Liver (tissue), 9 donors: ENCODE measurements around the gene MYOF. TPM values are rescaled to one million over a fixed set of nuclear protein-coding genes. Genes with fewer than 3 reads are reported as not detected.

Experiments
- DNase-seq: peaks from one replicate; pipeline ENCODE4 v3.0.0-alpha.2; 2017; ENCODE audit warnings: low spot score
- H3K27ac ChIP-seq, 2 donors: one replicate each; pipeline ENCODE4 v1.7.0; 2013; ENCODE audit warnings: inconsistent platforms in 2 of 2, low read length in 2 of 2, control low read depth in 1 of 2, low read depth in 1 of 2, mild to moderate bottlenecking in 1 of 2
- H3K27me3 ChIP-seq, 4 donors: one replicate each; pipeline versions ENCODE4 v1.6.1 to v1.7.0; 2013; ENCODE audit warnings: low read length in 3 of 4, inconsistent platforms in 1 of 4, mild to moderate bottlenecking in 1 of 4, moderate library complexity in 1 of 4; ENCODE audit not compliant: control insufficient read depth in 4 of 4, insufficient read depth in 4 of 4
- H3K36me3 ChIP-seq, 4 donors: one replicate each; pipeline versions ENCODE4 v1.6.1 to v1.7.0; 2013; ENCODE audit warnings: low read length in 3 of 4, mild to moderate bottlenecking in 3 of 4, low read depth in 1 of 4, moderate library complexity in 1 of 4; ENCODE audit not compliant: control insufficient read depth in 4 of 4, insufficient read depth in 3 of 4
- H3K4me1 ChIP-seq, 4 donors: one replicate each; pipeline versions ENCODE4 v1.6.1 to v1.7.0; 2013; ENCODE audit warnings: low read length in 3 of 4, mild to moderate bottlenecking in 3 of 4, moderate library complexity in 1 of 4; ENCODE audit not compliant: control insufficient read depth in 4 of 4, insufficient read depth in 4 of 4
- H3K4me3 ChIP-seq, 3 donors: one replicate each; pipeline versions ENCODE4 v1.6.1 to v1.7.0; 2013; ENCODE audit warnings: low read length in 3 of 3, control low read depth in 1 of 3, low read depth in 1 of 3, mild to moderate bottlenecking in 1 of 3
- H3K9ac ChIP-seq, 2 donors: one replicate each; pipeline ENCODE4 v1.7.0; 2013; ENCODE audit warnings: low read length in 2 of 2, mild to moderate bottlenecking in 2 of 2, moderate library complexity in 2 of 2, control low read depth in 1 of 2, low read depth in 1 of 2
- H3K9me3 ChIP-seq, 4 donors: one replicate each; pipeline versions ENCODE4 v1.6.1 to v1.7.0; 2013; ENCODE audit warnings: low read length in 3 of 4; ENCODE audit not compliant: control insufficient read depth in 4 of 4
- EGR1 ChIP-seq, 2 donors: IDR thresholded peaks; 2 replicates each; pipeline ENCODE4 v1.6.1; 2016 to 2018; ENCODE audit warnings: antibody characterized with exemption in 2 of 2, low read depth in 2 of 2
- FOXA1 ChIP-seq: IDR thresholded peaks from 2 replicates; pipeline ENCODE4 v1.6.1; 2016; ENCODE audit warnings: antibody characterized with exemption
- FOXA2 ChIP-seq: IDR thresholded peaks from 2 replicates; pipeline ENCODE4 v1.6.1; 2016; ENCODE audit warnings: antibody characterized with exemption
- GABPA ChIP-seq, 2 donors: IDR thresholded peaks in 1 of 2; conservative IDR thresholded peaks in 1 of 2; 2 replicates each; pipeline ENCODE4 v1.6.1; 2016; ENCODE audit warnings: antibody characterized with exemption in 2 of 2, mild to moderate bottlenecking in 1 of 2, moderate library complexity in 1 of 2
- HNF4A ChIP-seq, 2 donors: conservative IDR thresholded peaks; 2 replicates each; pipeline ENCODE4 v1.6.1; 2016; ENCODE audit warnings: antibody characterized with exemption in 2 of 2, mild to moderate bottlenecking in 2 of 2
- HNF4G ChIP-seq: IDR thresholded peaks from 2 replicates; pipeline ENCODE4 v1.6.1; 2016; ENCODE audit warnings: antibody characterized with exemption
- JUND ChIP-seq, 2 donors: IDR thresholded peaks; 2 replicates each; pipeline ENCODE4 v1.6.1; 2016; ENCODE audit warnings: antibody characterized with exemption in 2 of 2
- NR2F2 ChIP-seq: IDR thresholded peaks from 2 replicates; pipeline ENCODE4 v1.6.1; 2016; ENCODE audit warnings: antibody characterized with exemption
- RAD21 ChIP-seq, 2 donors: IDR thresholded peaks; 2 replicates each; pipeline ENCODE4 v1.6.1; 2016; ENCODE audit warnings: antibody characterized with exemption in 2 of 2, mild to moderate bottlenecking in 2 of 2
- RXRA ChIP-seq, 2 donors: IDR thresholded peaks; 2 replicates each; pipeline ENCODE4 v1.6.1; 2017 to 2018; ENCODE audit warnings: antibody characterized with exemption in 2 of 2, mild to moderate bottlenecking in 1 of 2
- SP1 ChIP-seq: IDR thresholded peaks from 2 replicates; pipeline ENCODE4 v1.6.1; 2018; ENCODE audit warnings: antibody characterized with exemption, mild to moderate bottlenecking
- TAF1 ChIP-seq: conservative IDR thresholded peaks from 2 replicates; pipeline ENCODE4 v1.6.1; 2016; ENCODE audit warnings: antibody characterized with exemption, mild to moderate bottlenecking
- YY1 ChIP-seq: IDR thresholded peaks from 2 replicates; pipeline ENCODE4 v1.6.1; 2016; ENCODE audit warnings: antibody characterized with exemption, mild to moderate bottlenecking
- WGBS: extraction: QIAGEN DNeasy Blood & Tissue Kit; methylation state at CpG from one replicate; pipeline ENCODE4 v1.1.7; 2013; 5-methylcytosine and 5-hydroxymethylcytosine counted together
- polyA plus RNA-seq, 2 donors: library from polyadenylated mRNA; stranded (reverse) in 1 of 2; unstranded in 1 of 2; fragments of 200-250 nt in 1 of 2; fragments of >200 nt in 1 of 2; fragmentation: Nextera tagmentation in 1 of 2; extraction: Ambion mirVana in 1 of 2; gene quantifications; one replicate each; pipeline versions ENCODE4 v1.2.1 to v1.2.3, GENCODE V29; 2013 to 2015
- total RNA-seq, 2 donors: library from RNA; depleted of rRNA; stranded (reverse); fragments of >200 nt; gene quantifications; one replicate each; pipeline ENCODE4 v1.2.3, GENCODE V29; 2014
- TF ChIP-seq, protein P1 (sequence below): IDR thresholded peaks from 2 replicates; pipeline ENCODE4 v1.6.1; 2016; ENCODE audit warnings: antibody characterized with exemption
- TF ChIP-seq, protein P2 (sequence below): IDR thresholded peaks from 2 replicates; pipeline ENCODE4 v1.6.1; 2016; ENCODE audit warnings: antibody characterized with exemption
- TF ChIP-seq, protein P3 (sequence below): fragments of 150-350 bp; IDR thresholded peaks from 2 replicates; pipeline ENCODE4 v1.5.1; 2017; ENCODE audit warnings: improper control_type of control experiment, low read depth, low read length; ENCODE audit not compliant: missing input control
- TF ChIP-seq, protein P4 (sequence below): IDR thresholded peaks from 2 replicates; pipeline ENCODE4 v1.6.1; 2016; ENCODE audit warnings: antibody characterized with exemption, mild to moderate bottlenecking
- TF ChIP-seq, protein P5 (sequence below): IDR thresholded peaks from 2 replicates; pipeline ENCODE4 v1.6.1; 2016; ENCODE audit warnings: antibody characterized with exemption
- donor health status: healthy.
- donor health status: healthy.
- donor health status: healthy.
- donor health status: healthy.
- donor health status: healthy.

MYOF gene
- total and polyA plus RNA-seq, 4 donors: 0.89 to 5.7 (median 3.2) TPM

DNA sequence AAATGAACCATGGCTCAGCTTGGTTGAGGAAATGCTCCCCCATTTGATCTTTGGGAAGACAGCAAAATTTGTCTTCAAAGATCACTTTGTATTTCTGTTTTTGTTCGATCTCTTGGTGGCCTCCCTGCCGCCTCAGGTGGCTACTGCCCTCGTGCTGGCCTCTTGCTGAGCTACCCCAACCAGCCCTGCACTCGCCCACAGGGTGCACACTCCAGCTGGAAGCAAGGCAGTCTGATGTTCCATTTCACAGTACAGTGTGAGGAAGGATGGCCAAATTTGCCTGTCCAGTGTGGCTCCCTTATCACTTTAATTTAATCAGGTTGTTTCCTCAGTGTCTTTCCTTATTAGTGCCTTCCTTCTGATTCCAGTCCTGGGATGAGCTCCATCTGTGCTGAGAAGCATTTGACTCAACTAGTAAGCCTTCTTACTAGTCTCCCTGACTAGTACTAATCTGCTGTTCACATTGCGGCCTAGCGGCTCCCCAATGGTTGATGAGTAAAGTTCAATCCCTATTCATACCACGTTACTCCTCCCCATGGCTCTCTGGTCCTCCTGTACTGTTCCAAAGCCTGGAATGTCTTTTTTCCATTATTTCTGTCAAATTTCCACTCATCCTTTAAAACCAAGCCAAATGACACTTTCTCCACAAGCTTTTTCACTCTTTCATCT is 8.2 kb downstream of the MYOF start:
- Histone ChIP-seq H3K36me3 (no peaks in the 10 kb centered on the region), H3K27ac (no peak overlapping the region), H3K9ac (no peak overlapping the region), H3K4me3 (no peak overlapping the region), H3K4me1 (peaks cover 0 to 5% (median 0%) of the 10 kb centered on the region in 4 donors), H3K27me3 (no peaks in the 10 kb centered on the region), H3K9me3 (no peaks in the 10 kb centered on the region)
- no peak for TF ChIP-seq YY1
- TF ChIP-seq, protein P1, sequence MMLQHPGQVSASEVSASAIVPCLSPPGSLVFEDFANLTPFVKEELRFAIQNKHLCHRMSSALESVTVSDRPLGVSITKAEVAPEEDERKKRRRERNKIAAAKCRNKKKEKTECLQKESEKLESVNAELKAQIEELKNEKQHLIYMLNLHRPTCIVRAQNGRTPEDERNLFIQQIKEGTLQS: no peak
- no peak for TF ChIP-seq SP1
- TF ChIP-seq HNF4A (conservative IDR thresholded peaks at IDR 0.05): no peak
- TF ChIP-seq EGR1 (IDR thresholded peaks at IDR 0.05; ENCODE audit: low read depth in 2 of 2): no peak
- no peak for TF ChIP-seq TAF1
- no peak for TF ChIP-seq RAD21 (IDR thresholded peaks at IDR 0.05)
- TF ChIP-seq, protein P2, sequence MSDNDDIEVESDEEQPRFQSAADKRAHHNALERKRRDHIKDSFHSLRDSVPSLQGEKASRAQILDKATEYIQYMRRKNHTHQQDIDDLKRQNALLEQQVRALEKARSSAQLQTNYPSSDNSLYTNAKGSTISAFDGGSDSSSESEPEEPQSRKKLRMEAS: no peak
- TF ChIP-seq FOXA1: no peak
- no peak for TF ChIP-seq RXRA (IDR thresholded peaks at IDR 0.05)
- no peak for TF ChIP-seq NR2F2
- TF ChIP-seq, protein P3, sequence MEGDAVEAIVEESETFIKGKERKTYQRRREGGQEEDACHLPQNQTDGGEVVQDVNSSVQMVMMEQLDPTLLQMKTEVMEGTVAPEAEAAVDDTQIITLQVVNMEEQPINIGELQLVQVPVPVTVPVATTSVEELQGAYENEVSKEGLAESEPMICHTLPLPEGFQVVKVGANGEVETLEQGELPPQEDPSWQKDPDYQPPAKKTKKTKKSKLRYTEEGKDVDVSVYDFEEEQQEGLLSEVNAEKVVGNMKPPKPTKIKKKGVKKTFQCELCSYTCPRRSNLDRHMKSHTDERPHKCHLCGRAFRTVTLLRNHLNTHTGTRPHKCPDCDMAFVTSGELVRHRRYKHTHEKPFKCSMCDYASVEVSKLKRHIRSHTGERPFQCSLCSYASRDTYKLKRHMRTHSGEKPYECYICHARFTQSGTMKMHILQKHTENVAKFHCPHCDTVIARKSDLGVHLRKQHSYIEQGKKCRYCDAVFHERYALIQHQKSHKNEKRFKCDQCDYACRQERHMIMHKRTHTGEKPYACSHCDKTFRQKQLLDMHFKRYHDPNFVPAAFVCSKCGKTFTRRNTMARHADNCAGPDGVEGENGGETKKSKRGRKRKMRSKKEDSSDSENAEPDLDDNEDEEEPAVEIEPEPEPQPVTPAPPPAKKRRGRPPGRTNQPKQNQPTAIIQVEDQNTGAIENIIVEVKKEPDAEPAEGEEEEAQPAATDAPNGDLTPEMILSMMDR: no peak
- WGBS: 82% methylated on average over 7 of the region's 7 CpGs
- no peak for DNase-seq

DNA sequence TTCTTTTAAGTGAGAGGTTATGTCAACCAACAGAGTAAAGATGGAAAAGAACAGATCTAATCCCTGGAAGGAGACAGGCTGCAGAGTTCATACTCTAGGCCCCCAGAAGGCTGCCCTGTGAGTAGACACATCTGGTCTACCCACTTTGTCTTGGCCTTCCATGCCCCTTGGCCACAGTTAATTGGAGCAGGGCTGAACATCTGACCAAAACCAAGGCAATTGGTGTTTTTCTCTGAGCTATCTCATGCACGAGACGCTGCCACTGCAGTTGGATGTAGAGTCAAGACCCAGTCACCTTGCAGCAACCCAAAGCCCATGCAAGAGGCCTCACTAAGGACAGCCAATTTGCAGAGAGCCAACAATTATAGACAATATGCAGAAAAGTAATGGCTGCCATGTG is 9.0 kb downstream of the MYOF start:
- H3K27me3 ChIP-seq: no peaks in the 10 kb centered on the region
- 96% methylated on average over 2 of the region's 2 CpGs for WGBS
- no peaks in the 10 kb centered on the region for H3K9me3 ChIP-seq
- peaks cover 0 to 5% (median 0%) of the 10 kb centered on the region in 4 donors for H3K4me1 ChIP-seq
- H3K36me3 ChIP-seq: no peaks in the 10 kb centered on the region
- H3K4me3 ChIP-seq: no peak overlapping the region
- H3K27ac ChIP-seq: no peak overlapping the region
- H3K9ac ChIP-seq: no peak overlapping the region
- TF ChIP-seq, protein P3: no peak
- TF ChIP-seq, protein P1: no peak
- TF ChIP-seq YY1 (no peak), FOXA2 (no peak), RAD21 (IDR thresholded peaks at IDR 0.05) (no peak), NR2F2 (no peak), FOXA1 (no peak), GABPA (IDR thresholded peaks at IDR 0.05 in 1 of 2, conservative IDR thresholded peaks at IDR 0.05 in 1 of 2) (no peak), JUND (IDR thresholded peaks at IDR 0.05) (no peak), RXRA (IDR thresholded peaks at IDR 0.05) (no peak), HNF4A (conservative IDR thresholded peaks at IDR 0.05) (no peak), HNF4G (no peak), TAF1 (no peak), SP1 (no peak), EGR1 (IDR thresholded peaks at IDR 0.05; ENCODE audit: low read depth in 2 of 2) (no peak)
- TF ChIP-seq, protein P4, sequence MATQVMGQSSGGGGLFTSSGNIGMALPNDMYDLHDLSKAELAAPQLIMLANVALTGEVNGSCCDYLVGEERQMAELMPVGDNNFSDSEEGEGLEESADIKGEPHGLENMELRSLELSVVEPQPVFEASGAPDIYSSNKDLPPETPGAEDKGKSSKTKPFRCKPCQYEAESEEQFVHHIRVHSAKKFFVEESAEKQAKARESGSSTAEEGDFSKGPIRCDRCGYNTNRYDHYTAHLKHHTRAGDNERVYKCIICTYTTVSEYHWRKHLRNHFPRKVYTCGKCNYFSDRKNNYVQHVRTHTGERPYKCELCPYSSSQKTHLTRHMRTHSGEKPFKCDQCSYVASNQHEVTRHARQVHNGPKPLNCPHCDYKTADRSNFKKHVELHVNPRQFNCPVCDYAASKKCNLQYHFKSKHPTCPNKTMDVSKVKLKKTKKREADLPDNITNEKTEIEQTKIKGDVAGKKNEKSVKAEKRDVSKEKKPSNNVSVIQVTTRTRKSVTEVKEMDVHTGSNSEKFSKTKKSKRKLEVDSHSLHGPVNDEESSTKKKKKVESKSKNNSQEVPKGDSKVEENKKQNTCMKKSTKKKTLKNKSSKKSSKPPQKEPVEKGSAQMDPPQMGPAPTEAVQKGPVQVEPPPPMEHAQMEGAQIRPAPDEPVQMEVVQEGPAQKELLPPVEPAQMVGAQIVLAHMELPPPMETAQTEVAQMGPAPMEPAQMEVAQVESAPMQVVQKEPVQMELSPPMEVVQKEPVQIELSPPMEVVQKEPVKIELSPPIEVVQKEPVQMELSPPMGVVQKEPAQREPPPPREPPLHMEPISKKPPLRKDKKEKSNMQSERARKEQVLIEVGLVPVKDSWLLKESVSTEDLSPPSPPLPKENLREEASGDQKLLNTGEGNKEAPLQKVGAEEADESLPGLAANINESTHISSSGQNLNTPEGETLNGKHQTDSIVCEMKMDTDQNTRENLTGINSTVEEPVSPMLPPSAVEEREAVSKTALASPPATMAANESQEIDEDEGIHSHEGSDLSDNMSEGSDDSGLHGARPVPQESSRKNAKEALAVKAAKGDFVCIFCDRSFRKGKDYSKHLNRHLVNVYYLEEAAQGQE: no peak
- TF ChIP-seq, protein P2: no peak
- TF ChIP-seq, protein P5, sequence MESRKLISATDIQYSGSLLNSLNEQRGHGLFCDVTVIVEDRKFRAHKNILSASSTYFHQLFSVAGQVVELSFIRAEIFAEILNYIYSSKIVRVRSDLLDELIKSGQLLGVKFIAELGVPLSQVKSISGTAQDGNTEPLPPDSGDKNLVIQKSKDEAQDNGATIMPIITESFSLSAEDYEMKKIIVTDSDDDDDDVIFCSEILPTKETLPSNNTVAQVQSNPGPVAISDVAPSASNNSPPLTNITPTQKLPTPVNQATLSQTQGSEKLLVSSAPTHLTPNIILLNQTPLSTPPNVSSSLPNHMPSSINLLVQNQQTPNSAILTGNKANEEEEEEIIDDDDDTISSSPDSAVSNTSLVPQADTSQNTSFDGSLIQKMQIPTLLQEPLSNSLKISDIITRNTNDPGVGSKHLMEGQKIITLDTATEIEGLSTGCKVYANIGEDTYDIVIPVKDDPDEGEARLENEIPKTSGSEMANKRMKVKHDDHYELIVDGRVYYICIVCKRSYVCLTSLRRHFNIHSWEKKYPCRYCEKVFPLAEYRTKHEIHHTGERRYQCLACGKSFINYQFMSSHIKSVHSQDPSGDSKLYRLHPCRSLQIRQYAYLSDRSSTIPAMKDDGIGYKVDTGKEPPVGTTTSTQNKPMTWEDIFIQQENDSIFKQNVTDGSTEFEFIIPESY: no peak
- DNase-seq: no peak
